Naive thymus-derived CD8-positive, alpha-beta T cell (primary cell): ENCODE results near the gene WDR41. TPM values are rescaled to one million over a fixed set of nuclear protein-coding genes. Genes with fewer than 3 reads are reported as not detected.
A peak's percentile ranks its signal among the peaks of the same experiment; 100 is the strongest.
"Not testable (repeated sequence)": the region's sequence is repeated elsewhere in the genome, so short reads cannot be mapped to it uniquely, and the experiment has no call there.

Source experiments
- ATAC-seq, 2 donors: fragments of 150-1000 bp; cut with Tn5 transposase in 1 of 2; sonication (Bioruptor Pico), chemical (Tn5 transposase) in 1 of 2; 1 replicate in 1 of 2; 2 replicates in 1 of 2; pipeline ENCODE4 v1.10.0; 2021; ENCODE audit warnings: mild to moderate bottlenecking in 2 of 2, moderate library complexity in 2 of 2
- POLR2A ChIA-PET: fragments of 350-600 bp; sonication (Branson Sonifier 250); formaldehyde crosslinking; loops from one replicate; lab custom pipeline; 2021; ENCODE audit warnings: antibody characterized with exemption; lab: Charles Lee
- DNase-seq, 10 donors: peaks; one replicate each; pipeline versions ENCODE4 v3.0.0 to v3.0.0-alpha.2; 2020 to 2022
- H3K27ac Mint-ChIP-seq, 10 donors: one replicate each; pipeline ENCODE4 v1.8.0; 2020 to 2022; ENCODE audit warnings: mild to moderate bottlenecking in 10 of 10, mixed read lengths in 10 of 10, moderate library complexity in 4 of 10, inconsistent platforms in 1 of 10
- H3K27me3 Mint-ChIP-seq, 5 donors: one replicate each; pipeline ENCODE4 v1.8.0; 2021 to 2022; ENCODE audit warnings: mixed read lengths in 5 of 5
- H3K36me3 Mint-ChIP-seq, 3 donors: one replicate each; pipeline ENCODE4 v1.8.0; 2020 to 2022; ENCODE audit warnings: mixed read lengths in 3 of 3, mild to moderate bottlenecking in 2 of 3, inconsistent platforms in 1 of 3
- H3K4me1 Mint-ChIP-seq, 4 donors: one replicate each; pipeline ENCODE4 v1.8.0; 2021 to 2022; ENCODE audit warnings: mixed read lengths in 4 of 4
- H3K4me3 Mint-ChIP-seq, 10 donors: one replicate each; pipeline ENCODE4 v1.8.0; 2020 to 2022; ENCODE audit warnings: mild to moderate bottlenecking in 10 of 10, mixed read lengths in 10 of 10, moderate library complexity in 6 of 10, inconsistent platforms in 1 of 10
- H3K9me3 Mint-ChIP-seq, 9 donors: one replicate each; pipeline ENCODE4 v1.8.0; 2020 to 2022; ENCODE audit warnings: mixed read lengths in 9 of 9, mild to moderate bottlenecking in 3 of 9, inconsistent platforms in 1 of 9, moderate library complexity in 1 of 9
- polyA plus RNA-seq, 3 donors: library from polyadenylated mRNA; unstranded; fragments of 300-500 nt; fragmentation: Illumina TruSeq; gene quantifications; one replicate each; pipeline ENCODE4 v1.2.3, GENCODE V29; 2021
- total RNA-seq, 8 experiments: library from RNA in 2 of 8; stranded (reverse) in 2 of 8; gene quantifications; one replicate each; pipeline ENCODE4 v1.2.3 and lab custom pipeline; 2021 to 2026

WDR41 gene, protein sequence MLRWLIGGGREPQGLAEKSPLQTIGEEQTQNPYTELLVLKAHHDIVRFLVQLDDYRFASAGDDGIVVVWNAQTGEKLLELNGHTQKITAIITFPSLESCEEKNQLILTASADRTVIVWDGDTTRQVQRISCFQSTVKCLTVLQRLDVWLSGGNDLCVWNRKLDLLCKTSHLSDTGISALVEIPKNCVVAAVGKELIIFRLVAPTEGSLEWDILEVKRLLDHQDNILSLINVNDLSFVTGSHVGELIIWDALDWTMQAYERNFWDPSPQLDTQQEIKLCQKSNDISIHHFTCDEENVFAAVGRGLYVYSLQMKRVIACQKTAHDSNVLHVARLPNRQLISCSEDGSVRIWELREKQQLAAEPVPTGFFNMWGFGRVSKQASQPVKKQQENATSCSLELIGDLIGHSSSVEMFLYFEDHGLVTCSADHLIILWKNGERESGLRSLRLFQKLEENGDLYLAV
- 10 to 100 TPM; 15.5 to 21.9 TPM for total RNA-seq
- 10 to 100 TPM; 13.5 to 19.4 (median 14.9) TPM for polyA plus RNA-seq
- total RNA-seq (lab: John Stamatoyannopoulos, UW), result 9.8 to 19.9 (median 13.1) reads per million in 6 experiments

DNA sequence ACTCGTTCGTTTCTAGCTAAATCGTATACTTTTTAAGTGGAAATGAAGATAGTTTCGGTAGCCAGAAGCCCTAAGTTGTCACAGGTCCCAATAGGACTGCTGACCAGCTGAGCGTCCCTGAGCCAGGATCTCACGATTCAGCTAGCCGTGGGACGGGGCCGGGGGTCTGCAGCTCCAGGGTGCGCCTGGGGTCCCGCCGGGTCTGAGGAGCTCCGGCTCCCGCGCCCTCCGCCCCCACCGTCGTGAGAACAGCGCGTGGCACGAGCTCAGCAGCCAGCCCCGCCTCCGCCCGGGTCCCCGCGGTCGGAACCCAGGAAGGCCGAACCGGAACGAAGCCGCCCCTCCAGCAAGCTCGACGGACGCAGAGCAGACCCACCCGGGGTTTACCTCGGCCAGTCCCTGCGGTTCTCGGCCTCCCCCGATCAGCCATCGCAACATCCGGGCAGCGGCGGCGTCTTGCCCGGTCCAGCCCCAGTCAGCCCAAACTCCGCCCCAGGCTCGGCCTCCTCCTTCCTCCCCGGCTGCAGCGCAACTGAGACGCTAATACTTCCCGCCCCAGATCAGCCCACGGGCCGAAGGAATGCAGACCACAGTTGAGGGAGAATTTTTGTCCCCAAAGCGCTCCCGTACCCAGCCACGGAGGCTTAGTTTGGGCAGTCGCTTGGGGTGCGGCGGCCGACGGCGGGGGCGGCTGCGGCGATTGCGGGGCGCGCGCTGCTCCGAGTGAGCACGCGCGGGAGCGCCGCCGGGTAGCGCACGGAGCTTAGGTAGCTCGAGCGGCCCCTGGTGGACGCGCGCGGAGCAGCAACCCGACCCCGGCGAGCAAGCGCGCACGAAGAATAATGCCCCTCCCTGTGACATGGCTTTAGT, at the start of gene WDR41:
WDR41 (minus strand) TSS at position 534 of the 870 bp plus-strand sequence; CDS start at position 438, 96 bp downstream.
- H3K27ac Mint-ChIP-seq, result peak within 1 kb of the TSS; percentile 64 to 96 (median 91)
- peak within 1 kb of the TSS; percentile 82 to 96 (median 92) for H3K4me3 Mint-ChIP-seq
- no peaks in the 10 kb centered on the region for H3K9me3 Mint-ChIP-seq
- peaks cover 3 to 22% (median 12%) of the 10 kb centered on the region in 4 donors for H3K4me1 Mint-ChIP-seq
- ATAC-seq, result peak; percentile 88 to 89
- POLR2A ChIA-PET, result interaction anchor here (0.9 to 1.7 kb wide), 7 partner anchors 20 to 802 kb away, joined by 3 to 13 read pairs (median 4); partner anchors contain the start of genes AGGF1 and AP3B1
- H3K36me3 Mint-ChIP-seq, result no peaks in the 10 kb centered on the region
- peaks cover 7 to 26% (median 9%) of the 10 kb centered on the region in 5 donors for H3K27me3 Mint-ChIP-seq
- DNase-seq, result peak; percentile 69 to 88 (median 84)

DNA sequence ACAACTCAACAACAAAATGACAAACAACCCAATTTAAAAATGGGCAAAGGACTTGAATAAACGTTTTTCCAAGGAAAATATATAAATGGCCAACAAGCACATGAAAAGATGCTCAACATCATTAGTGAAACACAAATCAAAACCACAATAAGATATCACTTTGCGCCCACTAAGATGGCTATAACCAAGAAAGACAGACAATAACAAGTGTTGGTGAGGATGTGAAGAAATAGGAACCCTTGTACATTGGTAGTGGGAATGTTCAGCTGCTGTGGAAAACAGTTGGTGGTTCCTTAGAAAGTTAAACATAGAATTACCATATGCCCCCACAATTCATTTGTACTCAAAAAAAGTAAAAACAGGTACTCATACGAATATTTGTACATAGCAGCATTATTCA, 39.2 kb upstream of the WDR41 start:
- H3K9me3 Mint-ChIP-seq, result peaks cover 0 to 6% (median 0%) of the 10 kb centered on the region in 9 donors
- POLR2A ChIA-PET, result no interaction called here
- H3K4me3 Mint-ChIP-seq, result no peak overlapping the region
- ATAC-seq, result no peak
- DNase-seq, result no peak
- H3K27me3 Mint-ChIP-seq, result peaks cover 0 to 48% (median 5%) of the 10 kb centered on the region in 5 donors
- H3K36me3 Mint-ChIP-seq, result no peaks in the 10 kb centered on the region
- no peaks in the 10 kb centered on the region for H3K4me1 Mint-ChIP-seq
- no peak overlapping the region for H3K27ac Mint-ChIP-seq

DNA sequence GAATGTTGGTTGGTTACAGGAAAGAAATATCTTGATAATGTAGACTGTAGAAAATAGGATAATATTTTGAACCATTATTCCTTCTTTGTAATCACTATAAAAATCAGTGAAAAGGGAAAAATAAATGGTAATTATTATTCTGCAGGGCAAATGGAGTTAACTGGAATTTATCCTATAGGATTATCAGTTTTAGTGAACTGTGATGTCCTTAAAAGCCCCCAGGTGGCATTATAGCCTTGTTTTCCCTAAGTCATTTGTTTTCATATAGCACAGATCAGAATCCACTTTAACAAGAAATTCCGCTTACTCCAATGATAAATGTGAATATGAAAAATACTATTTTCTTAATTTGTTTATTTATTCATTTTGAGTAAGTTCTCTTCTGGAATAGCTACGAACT, 26.2 kb upstream of the WDR41 start:
- Mint-ChIP-seq H3K4me1 (no peaks in the 10 kb centered on the region), H3K27ac (no peak overlapping the region), H3K4me3 (no peak overlapping the region), H3K36me3 (no peaks in the 10 kb centered on the region), H3K9me3 (no peaks in the 10 kb centered on the region), H3K27me3 (peaks cover 4 to 20% (median 7%) of the 10 kb centered on the region in 5 donors)
- DNase-seq (no peak), ATAC-seq (no peak)
- POLR2A ChIA-PET, result no interaction called here

DNA sequence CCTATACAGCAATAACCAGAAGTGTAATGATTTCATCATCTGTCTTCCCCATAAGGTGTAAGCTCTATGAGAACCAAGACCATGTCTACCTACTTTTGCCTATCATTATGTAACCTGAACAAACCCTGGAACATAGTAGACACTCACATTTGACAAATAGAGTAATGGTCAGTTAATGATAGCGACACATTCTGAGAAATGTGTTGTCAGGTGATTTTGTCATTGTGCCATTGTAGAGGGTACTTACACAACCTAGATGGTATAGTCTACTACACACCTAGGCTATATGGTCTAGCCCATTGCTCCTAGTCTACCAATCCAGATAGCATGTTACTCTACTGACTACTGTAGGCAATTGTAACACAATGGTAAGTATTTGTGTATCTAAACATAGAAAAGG, 22.3 kb upstream of the WDR41 start:
- H3K27me3 Mint-ChIP-seq, result peaks cover 5 to 19% (median 5%) of the 10 kb centered on the region in 5 donors
- ATAC-seq (no peak), DNase-seq (no peak)
- no peak overlapping the region for H3K27ac Mint-ChIP-seq
- no peaks in the 10 kb centered on the region for H3K4me1 Mint-ChIP-seq
- no peak overlapping the region for H3K4me3 Mint-ChIP-seq
- peaks cover 0 to 15% (median 3%) of the 10 kb centered on the region in 9 donors for H3K9me3 Mint-ChIP-seq
- POLR2A ChIA-PET, result no interaction called here
- H3K36me3 Mint-ChIP-seq, result peaks cover 0 to 13% (median 2%) of the 10 kb centered on the region in 3 donors

DNA sequence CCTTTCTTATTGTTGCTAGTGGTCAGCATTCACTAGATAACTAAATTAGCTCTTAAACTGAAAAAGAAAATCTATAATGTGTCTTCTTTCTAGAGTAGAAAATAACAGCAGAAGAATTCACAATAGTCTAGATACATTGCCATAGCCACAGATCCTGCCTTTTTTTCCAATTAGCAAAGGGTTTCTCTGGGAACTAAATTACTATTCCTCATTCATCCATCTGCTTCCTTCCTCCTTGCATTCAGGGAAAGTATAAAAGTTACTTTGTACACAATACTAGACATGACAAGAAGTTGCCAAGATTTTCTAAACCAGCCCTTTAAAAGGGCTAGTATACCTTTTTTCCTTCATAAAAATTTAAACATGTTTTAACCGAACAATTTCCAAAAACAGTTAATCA, 21.2 kb upstream of the WDR41 start:
- H3K27me3 Mint-ChIP-seq, result peaks cover 5 to 28% (median 12%) of the 10 kb centered on the region in 5 donors
- H3K36me3 Mint-ChIP-seq, result peaks cover 0 to 13% (median 2%) of the 10 kb centered on the region in 3 donors
- DNase-seq (no peak), ATAC-seq (no peak)
- H3K9me3 Mint-ChIP-seq, result peaks cover 0 to 18% (median 3%) of the 10 kb centered on the region in 9 donors
- H3K27ac Mint-ChIP-seq, result no peak overlapping the region
- POLR2A ChIA-PET, result no interaction called here
- H3K4me1 Mint-ChIP-seq, result no peaks in the 10 kb centered on the region
- H3K4me3 Mint-ChIP-seq, result no peak overlapping the region

DNA sequence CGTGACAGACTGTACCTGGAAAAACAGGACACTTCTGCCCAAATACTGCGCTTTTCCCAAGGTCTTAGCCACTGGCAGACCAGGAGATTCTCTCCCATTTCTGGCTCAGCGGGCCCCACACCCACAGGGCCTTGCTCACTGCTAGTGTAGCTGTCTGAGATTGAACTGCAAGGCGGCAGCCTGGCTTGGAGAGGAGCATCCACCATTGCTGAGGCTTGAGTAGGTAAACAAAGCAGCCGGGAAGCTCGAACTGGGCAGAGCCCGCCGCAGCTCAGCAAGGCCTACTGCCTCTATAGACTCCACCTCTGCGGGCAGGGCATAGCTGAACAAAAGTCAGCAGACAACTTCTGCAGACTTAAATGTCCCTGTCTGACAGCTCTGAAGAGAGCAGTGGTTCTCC, 9.0 kb upstream of the WDR41 start:
- H3K4me3 Mint-ChIP-seq, ATAC-seq, DNase-seq, POLR2A ChIA-PET, H3K4me1 Mint-ChIP-seq, H3K27ac Mint-ChIP-seq: not testable (repeated sequence)
- Mint-ChIP-seq H3K9me3 (peaks cover 0 to 35% (median 16%) of the 10 kb centered on the region in 9 donors), H3K27me3 (peaks cover 24 to 55% (median 34%) of the 10 kb centered on the region in 5 donors), H3K36me3 (peaks cover 0 to 12% (median 11%) of the 10 kb centered on the region in 3 donors)

DNA sequence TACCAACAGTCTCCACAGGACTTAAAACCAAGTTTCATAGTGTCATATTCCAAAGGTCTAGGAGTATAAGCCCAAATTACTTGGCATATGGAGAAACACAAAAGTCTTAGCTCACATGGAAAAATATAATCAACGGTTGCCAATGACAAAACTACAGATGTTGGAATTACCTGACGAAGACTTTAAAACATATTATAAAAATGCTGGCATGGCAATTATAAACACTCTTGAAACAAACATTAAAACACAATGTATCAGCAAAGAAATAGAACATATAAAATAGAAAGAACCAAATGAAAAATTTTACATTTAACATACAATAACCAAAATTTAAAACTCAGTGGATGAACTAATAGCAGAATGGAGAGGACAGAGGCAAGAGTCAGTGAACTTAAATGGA, 7.9 kb upstream of the WDR41 start:
- Mint-ChIP-seq H3K36me3 (peaks cover 0 to 12% (median 11%) of the 10 kb centered on the region in 3 donors), H3K27me3 (peaks cover 24 to 61% (median 30%) of the 10 kb centered on the region in 5 donors), H3K27ac (no peak overlapping the region), H3K9me3 (peaks cover 0 to 33% (median 16%) of the 10 kb centered on the region in 9 donors), H3K4me3 (no peak overlapping the region), H3K4me1 (no peaks in the 10 kb centered on the region)
- ATAC-seq (no peak), DNase-seq (no peak)
- POLR2A ChIA-PET, result no interaction called here

DNA sequence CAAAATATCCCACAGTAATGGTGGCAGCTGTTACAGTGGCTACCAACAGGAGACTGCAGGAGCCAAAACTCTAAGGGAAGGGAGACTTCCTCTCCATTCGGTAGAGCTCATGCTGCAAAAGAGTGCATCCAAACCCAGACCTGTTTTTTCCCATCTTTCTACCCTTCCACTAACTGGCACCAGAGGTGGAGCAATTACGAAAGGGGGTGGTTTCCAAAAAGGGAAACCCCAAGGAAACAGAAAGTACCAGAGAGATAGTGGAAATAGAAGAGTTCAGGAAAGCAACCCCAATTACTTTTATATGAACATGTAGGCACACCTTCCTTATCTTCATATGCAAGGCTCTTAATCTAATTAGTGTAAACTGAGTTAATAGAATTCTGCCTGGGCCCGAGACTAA, 7.3 kb upstream of the WDR41 start:
- Mint-ChIP-seq H3K27ac (no peak overlapping the region), H3K9me3 (peaks cover 0 to 31% (median 16%) of the 10 kb centered on the region in 9 donors), H3K27me3 (peaks cover 25 to 61% (median 32%) of the 10 kb centered on the region in 5 donors), H3K4me1 (no peaks in the 10 kb centered on the region), H3K36me3 (peaks cover 0 to 12% (median 11%) of the 10 kb centered on the region in 3 donors), H3K4me3 (no peak overlapping the region)
- POLR2A ChIA-PET, result no interaction called here
- no peak for ATAC-seq
- no peak for DNase-seq

DNA sequence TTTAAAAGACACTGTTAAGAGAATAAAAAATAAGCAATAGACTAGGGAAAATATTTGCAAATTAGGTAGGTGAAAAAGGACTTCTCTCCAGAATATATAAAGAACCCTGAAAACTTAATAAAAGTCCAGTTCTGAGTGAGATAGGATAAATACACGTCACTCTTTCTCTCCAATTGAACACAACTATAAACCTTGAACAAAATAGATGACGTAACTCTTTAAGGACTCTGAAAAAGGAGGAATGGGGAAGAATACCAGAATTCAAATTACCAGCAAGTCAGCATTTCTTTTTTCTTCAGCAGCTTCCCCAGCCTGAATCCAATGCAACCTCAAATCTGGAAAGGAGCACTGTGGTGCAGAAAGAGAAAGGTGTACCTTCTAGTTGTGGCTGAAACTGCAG, 6.8 kb upstream of the WDR41 start:
- Mint-ChIP-seq H3K27me3 (peaks cover 25 to 57% (median 32%) of the 10 kb centered on the region in 5 donors), H3K9me3 (peaks cover 0 to 31% (median 16%) of the 10 kb centered on the region in 9 donors), H3K36me3 (peaks cover 0 to 12% (median 11%) of the 10 kb centered on the region in 3 donors), H3K27ac (no peak overlapping the region), H3K4me1 (no peaks in the 10 kb centered on the region), H3K4me3 (no peak overlapping the region)
- ATAC-seq (no peak), DNase-seq (no peak)
- POLR2A ChIA-PET, result no interaction called here

DNA sequence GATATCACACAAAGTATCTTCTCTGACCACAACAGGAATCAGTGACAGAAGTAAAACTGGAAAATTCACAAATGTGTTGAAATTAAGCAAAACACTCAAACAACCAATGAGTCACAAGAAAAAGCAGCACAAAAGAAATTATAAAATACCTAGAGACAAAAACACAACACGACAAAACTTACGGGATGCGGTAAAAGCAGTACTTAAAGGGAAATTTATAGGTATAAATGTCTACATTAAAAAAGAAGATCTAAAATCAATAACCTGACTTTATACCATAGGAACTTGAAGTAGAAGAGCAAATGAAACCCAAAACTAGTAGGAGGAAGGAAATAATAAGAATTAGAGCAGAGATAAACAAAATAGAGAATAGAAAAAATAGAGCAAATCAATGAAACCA, 2.8 kb upstream of the WDR41 start:
- ATAC-seq, result no peak
- Mint-ChIP-seq H3K4me1 (peaks cover 3 to 14% (median 11%) of the 10 kb centered on the region in 4 donors), H3K9me3 (peaks cover 0 to 2% (median 0%) of the 10 kb centered on the region in 9 donors), H3K27ac (peak overlapping the region in 2 of 10 donors; percentile 36 to 54), H3K27me3 (peaks cover 9 to 29% (median 11%) of the 10 kb centered on the region in 5 donors), H3K36me3 (peaks cover 0 to 1% (median 0%) of the 10 kb centered on the region in 3 donors), H3K4me3 (no peak overlapping the region)
- DNase-seq, result no peak
- POLR2A ChIA-PET, result no interaction called here

DNA sequence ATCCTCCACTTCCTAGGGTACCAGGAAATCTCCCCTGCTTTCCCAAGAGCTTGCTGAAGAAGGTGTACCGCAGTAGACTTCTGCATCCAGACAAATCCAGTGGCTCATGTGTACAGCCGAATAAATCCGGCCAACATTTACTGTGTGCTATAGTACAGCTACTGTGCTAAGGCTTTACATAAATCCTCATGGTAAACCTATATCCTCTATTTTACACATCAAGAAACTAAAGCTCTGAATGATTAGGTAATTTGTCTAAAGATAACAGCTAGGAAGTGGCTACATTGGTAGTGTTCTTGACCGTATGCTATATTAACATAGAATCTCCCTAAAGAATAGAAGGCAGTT, 511 bp upstream of the WDR41 start:
- Mint-ChIP-seq H3K9me3 (no peaks in the 10 kb centered on the region), H3K27me3 (peaks cover 9 to 29% (median 9%) of the 10 kb centered on the region in 5 donors), H3K4me3 (peak overlapping the region; percentile 82 to 94 (median 92)), H3K27ac (peak overlapping the region in 9 of 10 donors; percentile 60 to 96 (median 87)), H3K4me1 (peaks cover 3 to 22% (median 12%) of the 10 kb centered on the region in 4 donors), H3K36me3 (no peaks in the 10 kb centered on the region)
- ATAC-seq, result peak; percentile 8 to 20
- POLR2A ChIA-PET, result interaction anchor here (0.9 to 1.7 kb wide), 6 partner anchors 19 to 801 kb away, joined by 3 to 13 read pairs (median 4); partner anchors contain the start of genes AGGF1 and AP3B1
- DNase-seq, result no peak
